HG02973 (cell line): Measurements from ENCODE around the gene WNT8B.

Experiments
- ATAC-seq: cut with Tn5 transposase; IDR thresholded peaks from one replicate; pipeline ENCODE4 v1.9.1; 2021; ENCODE audit warnings: moderate library complexity; ENCODE audit not compliant: unreplicated experiment

The WNT8B gene

GRCh38 chr10:100482834-100483185 lies 20.0 kb downstream of the WNT8B start:
- ATAC-seq: no peak

DNA sequence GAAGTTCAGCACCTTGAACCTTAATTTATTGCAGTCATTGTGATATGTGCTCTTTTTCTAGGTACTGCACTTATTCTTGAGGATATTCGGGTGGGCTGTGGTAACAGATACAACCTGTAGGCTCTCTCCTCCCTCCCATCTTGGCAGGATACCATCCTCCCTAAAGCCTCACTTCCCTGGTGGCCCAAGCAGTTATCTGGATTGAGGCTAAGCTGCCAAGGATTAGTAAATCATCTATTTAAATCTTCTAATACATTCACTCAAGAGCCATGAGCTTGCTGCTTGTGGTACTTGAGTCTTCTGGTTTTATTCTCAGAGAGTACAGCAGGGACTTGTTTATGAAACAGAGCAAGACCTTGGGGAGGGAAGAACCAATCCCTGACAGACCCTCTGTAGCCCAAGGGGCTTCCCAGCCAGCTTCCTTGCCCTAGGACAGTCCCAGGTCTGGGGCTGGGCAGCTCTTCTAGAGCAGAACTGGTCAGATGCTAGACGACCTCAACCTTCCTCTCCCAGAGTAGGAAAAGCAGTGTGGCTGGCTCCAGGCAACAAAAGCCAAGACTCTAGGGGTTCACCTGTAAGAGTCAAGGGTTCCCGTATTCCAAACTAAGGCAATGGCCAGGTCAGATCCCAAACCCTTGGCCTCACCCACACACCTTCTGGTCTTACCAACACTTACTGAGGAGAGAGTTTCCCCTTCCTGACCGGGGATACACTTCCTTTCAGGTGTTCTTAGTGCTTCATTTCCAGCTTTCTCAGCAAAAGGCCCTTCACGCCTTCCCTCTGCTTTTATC lies 21.3 kb downstream of the WNT8B start:
- no peak for ATAC-seq

DNA sequence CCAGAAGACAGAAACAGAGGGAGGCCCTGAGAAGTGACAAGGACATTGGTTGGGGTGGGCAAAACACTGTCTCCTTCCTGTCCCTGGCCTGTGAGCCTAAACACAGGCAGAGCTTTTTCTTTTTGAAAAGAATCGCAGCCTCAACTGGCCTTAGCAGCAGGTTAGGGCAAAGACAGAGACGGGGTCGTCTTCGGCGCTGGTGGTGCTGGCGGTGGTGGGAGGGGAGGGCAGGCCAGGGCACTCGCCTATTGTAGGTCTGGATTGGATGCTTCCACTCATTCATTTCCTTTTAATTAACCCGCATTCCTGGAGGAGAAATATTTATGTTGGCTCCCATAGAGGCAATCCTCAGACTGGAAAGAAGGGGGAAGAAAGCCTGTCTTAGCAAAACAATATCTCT lies 22.6 kb downstream of the WNT8B start:
- no peak for ATAC-seq

GRCh38 chr10:100485801-100486495 lies 23.1 kb downstream of the WNT8B start:
- no peak for ATAC-seq

DNA sequence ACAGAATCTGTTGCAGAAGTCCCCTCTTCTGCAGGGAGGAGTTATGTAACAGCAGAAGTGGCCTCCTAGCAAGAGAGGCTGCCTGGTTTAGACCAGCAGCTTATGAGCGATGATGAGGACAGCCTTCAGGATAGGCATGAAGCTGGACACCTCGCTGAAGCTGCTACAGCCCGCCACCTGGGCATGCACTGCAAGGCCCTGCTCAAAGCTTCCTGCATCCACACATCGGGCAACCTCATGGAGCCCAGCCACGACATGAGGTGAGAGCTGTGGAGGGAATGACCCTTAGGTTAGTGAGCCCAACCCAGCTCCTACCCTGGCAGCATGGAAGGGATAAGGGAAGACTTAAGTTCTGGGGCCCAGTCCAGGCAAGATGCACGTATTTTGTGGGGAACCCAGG lies 24.7 kb downstream of the WNT8B start:
- no peak for ATAC-seq

GRCh38 chr10:100489396-100489795 lies 26.6 kb downstream of the WNT8B start:
- no peak for ATAC-seq

DNA sequence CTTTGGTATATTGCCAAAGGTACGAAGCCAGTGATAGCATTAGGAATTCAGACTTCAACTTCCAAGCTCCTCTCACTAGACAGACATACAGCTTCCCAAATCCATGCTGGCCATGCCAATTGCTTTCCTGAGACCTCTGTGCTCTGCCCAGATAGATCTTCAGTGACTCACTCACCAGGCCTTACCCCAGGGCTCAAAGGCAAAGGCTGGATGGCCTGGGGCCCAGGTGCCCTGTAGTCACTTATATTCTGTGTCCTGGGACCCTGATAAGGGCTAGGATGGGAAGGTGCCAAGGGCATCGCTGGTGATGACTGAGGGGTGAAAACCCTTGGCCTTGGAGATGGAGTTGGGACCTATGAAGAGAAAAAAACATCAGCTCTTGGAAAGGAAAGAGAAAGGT lies 27.7 kb downstream of the WNT8B start:
- no peak for ATAC-seq

- ATAC-seq: no peak
Measured at GRCh38 chr10:100496567-100496966, 33.8 kb downstream of the WNT8B start.

DNA sequence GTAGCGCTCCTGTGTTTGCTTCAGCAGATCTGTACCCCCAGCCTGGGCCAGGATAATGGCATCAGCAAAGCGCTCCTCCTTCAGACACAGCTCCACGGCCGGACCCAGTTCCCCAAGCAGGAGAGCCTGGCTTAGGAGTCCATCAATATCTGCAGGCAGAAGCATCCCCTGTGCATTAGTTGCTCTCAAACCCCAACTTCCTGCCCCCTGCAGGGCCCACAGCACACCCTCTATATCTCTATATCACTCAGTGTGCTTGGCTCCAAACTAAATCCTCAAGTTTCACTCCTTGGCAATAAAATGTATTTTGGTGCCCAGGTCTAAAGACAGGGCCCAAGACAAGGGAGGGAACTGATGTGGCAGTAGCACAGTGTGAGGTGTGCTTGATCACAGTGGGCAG lies 35.2 kb downstream of the WNT8B start:
- ATAC-seq: no peak

GRCh38 chr10:100501423-100501822 lies 38.6 kb downstream of the WNT8B start:
- no peak for ATAC-seq

DNA sequence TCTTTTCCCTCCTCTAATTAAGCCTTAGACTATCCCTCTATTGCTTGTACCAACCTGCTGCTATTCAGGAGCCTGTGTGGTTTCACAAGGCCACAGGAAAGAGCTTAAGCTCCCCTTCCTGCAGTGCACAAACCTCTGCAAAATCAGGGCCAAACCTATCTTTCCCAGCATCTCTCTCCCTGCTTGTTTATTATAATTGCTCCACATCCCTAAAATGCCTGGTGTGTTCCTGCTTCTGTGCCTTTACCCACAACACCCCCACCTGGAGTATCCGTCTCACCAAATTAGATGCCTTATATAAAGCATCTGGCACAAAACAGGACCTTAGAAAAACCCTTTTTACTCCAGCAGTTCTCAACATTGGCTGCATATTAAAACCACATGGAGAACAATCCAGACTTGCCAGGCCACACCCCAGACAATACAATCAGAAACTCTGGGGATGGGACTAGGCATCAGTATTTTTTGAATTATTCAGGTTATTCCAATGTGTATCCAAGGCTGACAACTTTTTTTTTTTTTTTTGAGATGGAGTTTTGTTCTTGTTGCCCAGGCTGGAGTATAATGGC lies 40.2 kb downstream of the WNT8B start:
- ATAC-seq: no peak

GRCh38 chr10:100504096-100504495 lies 41.3 kb downstream of the WNT8B start:
- no peak for ATAC-seq

- no peak for ATAC-seq
Measured at GRCh38 chr10:100505164-100505563, 42.4 kb downstream of the WNT8B start.

GRCh38 chr10:100506596-100507356 lies 44.0 kb downstream of the WNT8B start:
- no peak for ATAC-seq

DNA sequence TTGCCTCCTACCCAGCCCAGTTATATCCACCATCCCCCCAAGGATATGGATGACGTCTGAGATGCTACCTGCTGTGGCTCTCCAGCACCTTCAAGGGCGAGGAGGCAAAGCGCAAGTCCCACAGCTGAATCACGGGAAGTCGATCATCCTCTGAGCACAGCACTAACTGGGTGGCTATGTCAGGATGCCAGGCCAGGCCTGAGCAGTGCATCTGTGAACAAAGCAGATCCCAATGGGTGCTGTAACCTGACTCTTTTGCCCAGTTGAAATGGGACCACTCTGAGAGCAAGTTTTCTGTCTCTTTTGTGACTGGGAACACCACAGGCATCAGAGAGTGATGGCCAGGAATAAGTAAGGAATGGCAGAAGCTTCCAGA lies 44.5 kb downstream of the WNT8B start:
- no peak for ATAC-seq

GRCh38 chr10:100508266-100508665 lies 45.5 kb downstream of the WNT8B start:
- ATAC-seq: no peak

GRCh38 chr10:100508691-100509150 lies 45.9 kb downstream of the WNT8B start:
- ATAC-seq: no peak

DNA sequence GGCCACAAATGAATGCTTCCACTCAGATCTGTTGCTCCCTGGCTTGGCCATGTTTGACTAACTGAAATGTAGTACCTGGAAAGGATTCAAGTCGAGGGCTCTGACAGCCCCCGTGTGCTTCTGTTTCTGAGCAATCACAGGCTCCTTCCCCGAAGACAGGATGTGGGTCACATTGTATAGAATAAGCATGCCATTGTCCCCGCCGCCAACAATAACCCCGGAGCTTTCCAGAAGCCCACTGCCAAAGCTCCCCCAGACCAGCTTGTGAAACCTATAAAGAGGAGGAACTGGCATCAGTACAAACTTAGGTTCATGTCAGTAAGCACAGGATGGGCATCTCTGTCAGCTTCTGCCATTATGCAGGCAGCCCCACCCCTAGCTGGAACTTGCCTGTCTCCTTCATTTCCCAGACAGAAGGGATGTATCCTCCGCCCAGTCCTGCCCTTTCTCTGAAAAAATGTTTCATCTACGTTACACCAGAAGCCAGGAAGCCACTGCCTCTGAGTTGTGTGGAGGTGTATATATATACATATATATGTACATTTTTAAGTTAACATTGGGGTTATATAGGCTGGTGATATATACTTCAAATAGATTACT lies 46.5 kb downstream of the WNT8B start:
- no peak for ATAC-seq

DNA sequence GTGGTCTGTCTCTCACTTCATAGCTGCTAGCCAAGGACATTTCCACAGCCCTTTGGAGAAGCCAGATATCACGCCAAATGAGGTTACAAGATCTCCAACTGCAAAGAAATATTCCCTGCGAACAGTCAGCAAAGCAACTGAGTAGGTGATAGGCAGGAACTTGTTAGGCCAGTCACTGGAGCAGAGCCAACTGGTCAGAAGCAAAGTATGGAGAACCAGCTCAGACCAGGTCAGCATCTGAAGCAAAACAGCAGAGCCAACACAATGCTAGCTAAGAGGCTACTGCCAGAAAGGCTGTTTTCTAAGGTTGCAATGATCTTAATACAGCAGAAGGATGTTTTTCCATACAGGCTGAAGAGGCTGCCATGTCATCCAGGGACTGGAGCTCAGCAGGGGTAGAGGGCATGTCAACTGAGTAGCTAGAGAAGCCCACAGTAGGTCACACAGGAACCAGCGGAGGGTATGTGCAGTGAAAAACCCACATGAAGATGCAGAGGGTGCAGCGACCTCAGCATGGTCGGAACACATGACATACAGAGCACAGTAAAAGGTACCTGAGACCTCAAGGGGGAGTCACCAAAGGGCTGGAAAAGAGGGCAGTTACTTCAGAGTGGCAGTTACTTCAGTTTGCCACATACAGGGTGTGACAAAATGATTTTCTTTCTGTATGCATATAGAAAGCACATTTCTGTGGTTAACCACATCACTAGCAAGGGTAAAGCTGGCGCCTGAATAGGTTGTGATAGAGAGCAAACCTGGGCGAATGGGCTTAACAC lies 47.9 kb downstream of the WNT8B start:
- no peak for ATAC-seq

DNA sequence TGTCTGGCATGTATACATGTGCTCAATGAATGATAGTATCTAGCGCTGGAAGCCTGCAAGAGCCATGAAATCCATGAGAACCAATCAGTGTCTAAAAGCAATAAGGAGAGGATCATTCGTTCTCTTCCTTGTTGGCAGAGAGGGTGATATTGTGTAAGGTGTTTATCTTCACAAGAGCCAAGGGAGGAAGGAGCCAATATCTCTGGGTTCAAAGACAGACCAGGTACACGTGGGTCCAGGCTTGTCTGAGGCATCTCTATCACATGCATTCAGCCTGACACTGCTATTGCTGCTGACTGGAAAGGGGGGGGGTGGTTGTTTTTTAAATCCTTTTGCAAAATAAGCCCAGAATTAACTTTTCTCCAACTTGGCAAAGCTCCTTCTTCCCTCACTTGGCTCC lies 52.8 kb downstream of the WNT8B start:
- ATAC-seq: no peak
